ENCODE data around the gene SETD1A. TPM values are rescaled to one million over a fixed set of nuclear protein-coding genes. Genes with fewer than 3 reads are reported as not detected.

SETD1A gene
- total and polyA plus RNA-seq, 9 of the 15 experiments (the other 6 are each of a cell fraction or from before 2014, with no cell fraction given), result 0.08 to 36.0 (median 4.2) TPM

DNA sequence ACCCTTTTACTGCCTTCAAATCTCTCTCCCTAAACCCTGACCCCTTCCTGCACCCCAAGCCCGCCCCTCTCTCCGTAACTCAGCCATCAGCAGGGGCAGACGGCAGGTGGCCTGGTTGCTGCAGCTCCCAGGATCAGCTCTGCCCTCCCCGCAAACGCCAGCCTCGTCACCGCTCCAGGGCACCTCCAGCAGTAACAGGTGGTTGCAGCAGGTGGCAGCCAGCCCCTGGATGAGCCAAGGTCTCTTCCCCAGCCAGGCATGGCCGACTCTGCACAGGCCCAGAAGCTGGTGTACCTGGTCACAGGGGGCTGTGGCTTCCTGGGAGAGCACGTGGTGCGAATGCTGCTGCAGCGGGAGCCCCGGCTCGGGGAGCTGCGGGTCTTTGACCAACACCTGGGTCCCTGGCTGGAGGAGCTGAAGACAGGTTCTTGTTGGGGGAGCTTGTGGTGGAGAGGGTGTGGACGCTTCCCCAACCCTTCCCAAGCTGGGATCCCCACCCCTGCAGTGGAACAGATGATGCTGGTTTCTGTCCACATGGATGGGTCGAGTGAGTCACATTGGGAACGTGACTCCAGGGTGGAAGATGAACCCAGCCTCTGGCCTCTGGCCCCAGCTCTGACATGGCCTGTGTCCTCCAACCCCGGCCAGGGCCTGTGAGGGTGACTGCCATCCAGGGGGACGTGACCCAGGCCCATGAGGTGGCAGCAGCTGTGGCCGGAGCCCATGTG is 28.0 kb downstream of the SETD1A start (continued):
- TF ChIP-seq, protein P1, sequence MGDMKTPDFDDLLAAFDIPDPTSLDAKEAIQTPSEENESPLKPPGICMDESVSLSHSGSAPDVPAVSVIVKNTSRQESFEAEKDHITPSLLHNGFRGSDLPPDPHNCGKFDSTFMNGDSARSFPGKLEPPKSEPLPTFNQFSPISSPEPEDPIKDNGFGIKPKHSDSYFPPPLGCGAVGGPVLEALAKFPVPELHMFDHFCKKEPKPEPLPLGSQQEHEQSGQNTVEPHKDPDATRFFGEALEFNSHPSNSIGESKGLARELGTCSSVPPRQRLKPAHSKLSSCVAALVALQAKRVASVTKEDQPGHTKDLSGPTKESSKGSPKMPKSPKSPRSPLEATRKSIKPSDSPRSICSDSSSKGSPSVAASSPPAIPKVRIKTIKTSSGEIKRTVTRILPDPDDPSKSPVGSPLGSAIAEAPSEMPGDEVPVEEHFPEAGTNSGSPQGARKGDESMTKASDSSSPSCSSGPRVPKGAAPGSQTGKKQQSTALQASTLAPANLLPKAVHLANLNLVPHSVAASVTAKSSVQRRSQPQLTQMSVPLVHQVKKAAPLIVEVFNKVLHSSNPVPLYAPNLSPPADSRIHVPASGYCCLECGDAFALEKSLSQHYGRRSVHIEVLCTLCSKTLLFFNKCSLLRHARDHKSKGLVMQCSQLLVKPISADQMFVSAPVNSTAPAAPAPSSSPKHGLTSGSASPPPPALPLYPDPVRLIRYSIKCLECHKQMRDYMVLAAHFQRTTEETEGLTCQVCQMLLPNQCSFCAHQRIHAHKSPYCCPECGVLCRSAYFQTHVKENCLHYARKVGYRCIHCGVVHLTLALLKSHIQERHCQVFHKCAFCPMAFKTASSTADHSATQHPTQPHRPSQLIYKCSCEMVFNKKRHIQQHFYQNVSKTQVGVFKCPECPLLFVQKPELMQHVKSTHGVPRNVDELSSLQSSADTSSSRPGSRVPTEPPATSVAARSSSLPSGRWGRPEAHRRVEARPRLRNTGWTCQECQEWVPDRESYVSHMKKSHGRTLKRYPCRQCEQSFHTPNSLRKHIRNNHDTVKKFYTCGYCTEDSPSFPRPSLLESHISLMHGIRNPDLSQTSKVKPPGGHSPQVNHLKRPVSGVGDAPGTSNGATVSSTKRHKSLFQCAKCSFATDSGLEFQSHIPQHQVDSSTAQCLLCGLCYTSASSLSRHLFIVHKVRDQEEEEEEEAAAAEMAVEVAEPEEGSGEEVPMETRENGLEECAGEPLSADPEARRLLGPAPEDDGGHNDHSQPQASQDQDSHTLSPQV (IDR thresholded peaks at IDR 0.05), result peak; percentile 55; the same call in 1 of the 2 replicates
- TF ChIP-seq ZNF212 (CRISPR knock-in tag; IDR thresholded peaks at IDR 0.05) (no peak), MAZ (CRISPR knock-in tag; conservative IDR thresholded peaks at IDR 0.05 in 1 of 2, IDR thresholded peaks at IDR 0.05 in 1 of 2) (no peak), TEAD2 (tag; IDR thresholded peaks at IDR 0.05) (no peak), RAD21 (CRISPR knock-in tag; conservative IDR thresholded peaks at IDR 0.05 in 1 of 2, IDR thresholded peaks at IDR 0.05 in 1 of 2) (peak; percentile 46 to 76), POLR2AphosphoS2 (IDR thresholded peaks at IDR 0.05; ENCODE audit: low read length) (no peak), MED1 (CRISPR knock-in tag; IDR thresholded peaks at IDR 0.05; ENCODE audit: borderline replicate concordance) (no peak), NCOA4 (IDR thresholded peaks at IDR 0.05; ENCODE audit: partially characterized antibody) (no peak), GABPB2 (CRISPR knock-in tag; conservative IDR thresholded peaks at IDR 0.05) (no peak), FOXK2 (conservative IDR thresholded peaks at IDR 0.05 in 1 of 2, IDR thresholded peaks at IDR 0.05 in 1 of 2; ENCODE audit: low read depth in 2 of 2) (no peak)
- TF ChIP-seq, protein P2, sequence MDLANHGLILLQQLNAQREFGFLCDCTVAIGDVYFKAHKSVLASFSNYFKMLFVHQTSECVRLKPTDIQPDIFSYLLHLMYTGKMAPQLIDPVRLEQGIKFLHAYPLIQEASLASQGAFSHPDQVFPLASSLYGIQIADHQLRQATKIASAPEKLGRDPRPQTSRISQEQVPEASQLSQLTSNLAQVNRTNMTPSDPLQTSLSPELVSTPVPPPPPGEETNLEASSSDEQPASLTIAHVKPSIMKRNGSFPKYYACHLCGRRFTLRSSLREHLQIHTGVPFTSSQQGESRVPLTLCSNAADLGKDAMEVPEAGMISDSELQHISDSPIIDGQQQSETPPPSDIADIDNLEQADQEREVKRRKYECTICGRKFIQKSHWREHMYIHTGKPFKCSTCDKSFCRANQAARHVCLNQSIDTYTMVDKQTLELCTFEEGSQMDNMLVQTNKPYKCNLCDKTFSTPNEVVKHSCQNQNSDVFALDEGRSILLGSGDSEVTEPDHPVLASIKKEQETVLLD (IDR thresholded peaks at IDR 0.05), result no peak
- TF ChIP-seq, protein P3, sequence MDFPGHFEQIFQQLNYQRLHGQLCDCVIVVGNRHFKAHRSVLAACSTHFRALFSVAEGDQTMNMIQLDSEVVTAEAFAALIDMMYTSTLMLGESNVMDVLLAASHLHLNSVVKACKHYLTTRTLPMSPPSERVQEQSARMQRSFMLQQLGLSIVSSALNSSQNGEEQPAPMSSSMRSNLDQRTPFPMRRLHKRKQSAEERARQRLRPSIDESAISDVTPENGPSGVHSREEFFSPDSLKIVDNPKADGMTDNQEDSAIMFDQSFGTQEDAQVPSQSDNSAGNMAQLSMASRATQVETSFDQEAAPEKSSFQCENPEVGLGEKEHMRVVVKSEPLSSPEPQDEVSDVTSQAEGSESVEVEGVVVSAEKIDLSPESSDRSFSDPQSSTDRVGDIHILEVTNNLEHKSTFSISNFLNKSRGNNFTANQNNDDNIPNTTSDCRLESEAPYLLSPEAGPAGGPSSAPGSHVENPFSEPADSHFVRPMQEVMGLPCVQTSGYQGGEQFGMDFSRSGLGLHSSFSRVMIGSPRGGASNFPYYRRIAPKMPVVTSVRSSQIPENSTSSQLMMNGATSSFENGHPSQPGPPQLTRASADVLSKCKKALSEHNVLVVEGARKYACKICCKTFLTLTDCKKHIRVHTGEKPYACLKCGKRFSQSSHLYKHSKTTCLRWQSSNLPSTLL (IDR thresholded peaks at IDR 0.05), result no peak
- TF ChIP-seq, protein P4, sequence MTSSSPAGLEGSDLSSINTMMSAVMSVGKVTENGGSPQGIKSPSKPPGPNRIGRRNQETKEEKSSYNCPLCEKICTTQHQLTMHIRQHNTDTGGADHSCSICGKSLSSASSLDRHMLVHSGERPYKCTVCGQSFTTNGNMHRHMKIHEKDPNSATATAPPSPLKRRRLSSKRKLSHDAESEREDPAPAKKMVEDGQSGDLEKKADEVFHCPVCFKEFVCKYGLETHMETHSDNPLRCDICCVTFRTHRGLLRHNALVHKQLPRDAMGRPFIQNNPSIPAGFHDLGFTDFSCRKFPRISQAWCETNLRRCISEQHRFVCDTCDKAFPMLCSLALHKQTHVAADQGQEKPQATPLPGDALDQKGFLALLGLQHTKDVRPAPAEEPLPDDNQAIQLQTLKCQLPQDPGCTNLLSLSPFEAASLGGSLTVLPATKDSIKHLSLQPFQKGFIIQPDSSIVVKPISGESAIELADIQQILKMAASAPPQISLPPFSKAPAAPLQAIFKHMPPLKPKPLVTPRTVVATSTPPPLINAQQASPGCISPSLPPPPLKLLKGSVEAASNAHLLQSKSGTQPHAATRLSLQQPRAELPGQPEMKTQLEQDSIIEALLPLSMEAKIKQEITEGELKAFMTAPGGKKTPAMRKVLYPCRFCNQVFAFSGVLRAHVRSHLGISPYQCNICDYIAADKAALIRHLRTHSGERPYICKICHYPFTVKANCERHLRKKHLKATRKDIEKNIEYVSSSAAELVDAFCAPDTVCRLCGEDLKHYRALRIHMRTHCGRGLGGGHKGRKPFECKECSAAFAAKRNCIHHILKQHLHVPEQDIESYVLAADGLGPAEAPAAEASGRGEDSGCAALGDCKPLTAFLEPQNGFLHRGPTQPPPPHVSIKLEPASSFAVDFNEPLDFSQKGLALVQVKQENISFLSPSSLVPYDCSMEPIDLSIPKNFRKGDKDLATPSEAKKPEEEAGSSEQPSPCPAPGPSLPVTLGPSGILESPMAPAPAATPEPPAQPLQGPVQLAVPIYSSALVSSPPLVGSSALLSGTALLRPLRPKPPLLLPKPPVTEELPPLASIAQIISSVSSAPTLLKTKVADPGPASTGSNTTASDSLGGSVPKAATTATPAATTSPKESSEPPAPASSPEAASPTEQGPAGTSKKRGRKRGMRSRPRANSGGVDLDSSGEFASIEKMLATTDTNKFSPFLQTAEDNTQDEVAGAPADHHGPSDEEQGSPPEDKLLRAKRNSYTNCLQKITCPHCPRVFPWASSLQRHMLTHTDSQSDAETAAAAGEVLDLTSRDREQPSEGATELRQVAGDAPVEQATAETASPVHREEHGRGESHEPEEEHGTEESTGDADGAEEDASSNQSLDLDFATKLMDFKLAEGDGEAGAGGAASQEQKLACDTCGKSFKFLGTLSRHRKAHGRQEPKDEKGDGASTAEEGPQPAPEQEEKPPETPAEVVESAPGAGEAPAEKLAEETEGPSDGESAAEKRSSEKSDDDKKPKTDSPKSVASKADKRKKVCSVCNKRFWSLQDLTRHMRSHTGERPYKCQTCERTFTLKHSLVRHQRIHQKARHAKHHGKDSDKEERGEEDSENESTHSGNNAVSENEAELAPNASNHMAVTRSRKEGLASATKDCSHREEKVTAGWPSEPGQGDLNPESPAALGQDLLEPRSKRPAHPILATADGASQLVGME (CRISPR knock-in tag; IDR thresholded peaks at IDR 0.05), result no peak
